NCI-H524 treated with DMSO at 0.1 percent for 48 hours (cell line): ENCODE data around the gene EFHC1.
A peak's percentile ranks its signal among the peaks of the same experiment; 100 is the strongest.

ENCODE experiments used
- DNase-seq: peaks from one replicate; lab custom pipeline; 2025; lab: John Stamatoyannopoulos, UW

The EFHC1 gene

GRCh38 chr6:52539607-52540006 lies 119.5 kb downstream of the EFHC1 start:
- DNase-seq: no peak

DNA sequence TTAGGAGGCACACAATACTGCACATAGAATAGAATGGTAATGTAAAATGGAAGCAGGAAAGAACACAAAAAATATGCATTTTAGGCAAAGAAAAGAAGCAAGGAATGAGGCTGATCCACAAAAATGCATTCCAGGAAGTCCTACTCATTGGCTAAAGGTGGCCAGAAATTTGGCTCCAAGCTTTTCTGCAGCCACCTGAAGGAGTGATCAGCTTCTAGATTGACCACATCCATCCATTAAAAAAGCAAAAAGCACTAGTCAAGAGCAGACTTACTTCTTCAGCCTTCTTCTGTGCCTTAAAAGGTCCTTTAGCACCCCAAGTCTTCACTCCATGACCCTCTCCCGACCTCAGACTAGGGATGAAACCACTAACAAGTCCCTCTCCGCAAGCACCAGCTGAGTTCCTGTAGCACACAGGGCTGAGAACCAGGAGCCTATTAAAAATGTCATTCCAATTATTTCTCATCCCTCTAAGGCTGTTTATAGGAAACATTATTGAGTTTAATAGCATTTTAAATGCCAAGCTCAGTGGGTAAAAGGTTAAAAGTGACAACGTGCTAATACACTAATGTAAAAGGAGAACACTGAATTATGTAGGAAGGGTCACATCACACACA lies 120.3 kb downstream of the EFHC1 start:
- no peak for DNase-seq

GRCh38 chr6:52541135-52541534 lies 121.0 kb downstream of the EFHC1 start:
- DNase-seq: no peak

DNA sequence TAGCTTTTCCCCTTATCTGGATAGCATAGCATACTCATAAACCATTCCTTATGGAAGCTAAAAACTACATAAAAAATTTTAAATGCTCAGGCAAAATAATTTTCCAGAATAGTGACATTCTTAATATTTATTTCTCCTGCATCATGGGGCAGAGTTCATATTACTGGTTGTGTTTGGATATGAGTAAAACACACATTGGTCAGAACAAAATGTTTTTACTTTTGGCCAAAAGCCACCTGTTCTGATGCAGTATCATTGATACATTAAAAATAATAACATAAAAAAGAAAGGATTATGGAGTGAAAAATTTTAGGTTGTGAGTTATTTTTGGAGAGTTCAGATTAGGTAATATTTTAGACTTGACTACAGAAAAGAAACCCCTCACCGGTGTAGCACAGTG lies 123.1 kb downstream of the EFHC1 start:
- no peak for DNase-seq

GRCh38 chr6:52543729-52544601 lies 123.8 kb downstream of the EFHC1 start:
- DNase-seq: no peak

DNA sequence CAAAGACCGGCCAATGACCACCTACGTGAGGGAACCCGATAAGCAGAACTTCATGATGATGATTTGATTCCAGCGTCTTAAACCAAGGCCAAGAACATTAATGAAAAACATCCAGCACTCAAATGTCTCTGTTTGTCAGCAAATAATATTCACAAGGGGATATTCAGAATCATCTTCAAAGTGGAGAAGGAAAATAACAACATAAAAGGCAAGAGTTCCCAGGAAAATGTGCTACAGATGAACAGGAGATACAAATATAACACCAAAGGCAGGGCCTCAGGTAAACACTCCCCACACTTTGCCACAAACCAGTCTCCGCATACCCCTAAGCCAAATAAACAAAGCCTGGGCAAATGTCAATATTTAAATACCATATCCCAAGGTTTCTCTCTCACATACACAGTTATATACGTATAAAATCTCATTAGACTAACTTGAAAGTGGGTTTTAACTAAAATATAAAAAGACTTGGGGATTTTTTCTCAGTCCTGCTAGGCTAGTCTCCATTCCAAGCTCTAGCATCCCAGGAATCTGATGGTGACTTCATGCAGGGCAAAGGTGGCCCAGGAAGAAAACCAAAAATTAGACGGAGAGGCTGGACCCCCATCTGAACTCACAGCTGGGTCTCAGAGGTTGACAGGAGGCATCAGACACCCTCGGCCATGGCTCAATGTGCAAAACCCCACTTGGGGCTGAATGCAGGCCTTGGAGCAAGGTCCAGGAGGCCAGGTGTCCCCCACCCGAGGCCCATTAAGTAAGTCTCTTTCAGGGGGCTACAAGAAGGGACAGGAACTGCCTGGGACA lies 124.7 kb downstream of the EFHC1 start:
- no peak for DNase-seq

DNA sequence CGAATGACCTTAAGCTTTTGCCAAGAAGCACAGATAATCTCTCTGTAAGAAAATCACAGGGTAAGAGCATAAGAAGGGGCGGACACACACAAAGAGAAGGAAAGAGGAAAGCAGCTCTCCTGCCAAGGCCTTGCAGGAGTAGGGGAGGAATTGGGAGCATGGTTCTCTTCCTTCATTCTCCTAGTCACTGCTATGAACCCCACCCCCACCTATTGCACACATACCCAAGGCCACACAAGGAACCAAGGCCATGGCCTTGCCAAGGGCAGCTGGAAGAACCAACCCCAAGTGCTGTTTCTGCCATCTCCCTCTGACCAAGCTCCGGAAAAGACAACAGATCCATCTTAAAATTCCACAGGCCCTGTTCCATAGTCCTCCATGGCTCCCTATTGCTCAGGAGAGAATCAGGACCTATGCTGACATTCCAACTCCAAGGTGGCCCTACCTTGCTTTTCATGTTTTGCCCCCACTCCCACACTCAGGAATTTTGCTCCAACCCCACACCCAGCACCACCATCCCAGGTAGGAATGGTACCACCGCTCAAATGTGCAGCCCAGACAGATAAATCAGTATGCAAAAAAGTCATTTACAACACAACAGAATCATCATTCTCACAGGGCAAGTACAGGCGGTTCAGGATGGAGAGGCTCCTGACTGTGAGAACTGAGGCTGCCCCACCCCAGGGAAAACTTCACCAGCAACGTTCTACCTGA lies 125.4 kb downstream of the EFHC1 start:
- no peak for DNase-seq

DNA sequence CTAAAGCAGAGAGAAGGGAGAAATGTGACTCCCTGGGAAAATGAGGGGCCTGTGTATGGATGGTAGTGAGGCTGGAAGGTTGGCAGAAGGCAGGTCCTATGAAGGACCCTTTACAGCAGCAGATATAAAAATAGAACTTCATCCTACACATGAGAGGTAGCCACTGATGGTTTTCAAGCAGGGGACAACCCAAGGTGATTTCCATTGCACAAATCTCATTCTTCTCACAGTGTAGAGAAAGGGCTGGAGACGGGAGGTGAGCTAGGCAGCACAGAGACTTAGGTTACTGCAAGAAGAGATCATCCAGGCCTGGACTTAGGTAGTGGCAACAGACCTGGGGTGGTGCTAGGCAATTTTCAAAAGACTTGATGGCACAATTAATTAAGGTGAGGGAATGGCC lies 126.0 kb downstream of the EFHC1 start:
- no peak for DNase-seq

DNA sequence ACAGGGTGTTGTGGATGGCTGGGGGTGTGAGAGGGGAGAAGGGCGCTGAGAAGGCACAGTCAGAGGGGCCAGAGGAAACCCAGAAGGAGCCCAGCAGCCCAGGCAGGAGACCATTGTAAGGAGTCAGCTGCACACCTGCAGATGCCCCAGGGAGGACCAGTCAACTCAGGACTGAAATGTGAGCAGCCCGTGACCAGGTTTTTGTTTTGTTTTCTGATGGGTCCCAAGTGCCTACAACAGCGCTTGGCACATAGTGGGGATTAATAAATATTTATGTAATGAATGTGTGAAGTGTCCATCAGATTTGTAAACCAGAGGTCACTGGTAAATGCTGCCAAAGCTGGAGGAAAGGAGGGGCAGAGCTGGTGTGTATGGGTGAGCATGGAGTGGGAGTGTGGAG lies 126.5 kb downstream of the EFHC1 start:
- DNase-seq: no peak

- DNase-seq: no peak
These were observed 127.7 kb downstream of the EFHC1 start for GRCh38 chr6:52547647-52548352.

GRCh38 chr6:52548353-52548713 lies 128.2 kb downstream of the EFHC1 start:
- DNase-seq: no peak

- DNase-seq: no peak
These were observed 128.9 kb downstream of the EFHC1 start for GRCh38 chr6:52548999-52549398.

DNA sequence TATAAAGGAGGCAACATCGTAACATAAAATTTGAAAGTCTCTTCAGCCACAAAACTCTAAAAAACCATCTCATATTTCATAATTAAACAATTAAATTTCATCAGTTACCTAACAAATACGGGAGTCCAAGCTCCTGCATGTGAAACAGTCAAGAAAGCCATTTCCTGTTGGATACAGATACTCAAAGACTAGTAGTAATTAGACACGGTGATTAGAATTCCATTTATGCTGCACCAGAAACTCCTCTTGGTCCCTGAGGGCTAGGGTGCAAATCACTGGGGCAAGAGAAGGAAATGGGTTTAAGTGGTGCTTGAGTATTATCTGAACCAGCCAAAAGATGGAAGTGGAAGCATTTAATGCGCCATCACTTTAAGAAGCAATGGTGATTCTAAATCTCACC lies 129.3 kb downstream of the EFHC1 start:
- no peak for DNase-seq

DNA sequence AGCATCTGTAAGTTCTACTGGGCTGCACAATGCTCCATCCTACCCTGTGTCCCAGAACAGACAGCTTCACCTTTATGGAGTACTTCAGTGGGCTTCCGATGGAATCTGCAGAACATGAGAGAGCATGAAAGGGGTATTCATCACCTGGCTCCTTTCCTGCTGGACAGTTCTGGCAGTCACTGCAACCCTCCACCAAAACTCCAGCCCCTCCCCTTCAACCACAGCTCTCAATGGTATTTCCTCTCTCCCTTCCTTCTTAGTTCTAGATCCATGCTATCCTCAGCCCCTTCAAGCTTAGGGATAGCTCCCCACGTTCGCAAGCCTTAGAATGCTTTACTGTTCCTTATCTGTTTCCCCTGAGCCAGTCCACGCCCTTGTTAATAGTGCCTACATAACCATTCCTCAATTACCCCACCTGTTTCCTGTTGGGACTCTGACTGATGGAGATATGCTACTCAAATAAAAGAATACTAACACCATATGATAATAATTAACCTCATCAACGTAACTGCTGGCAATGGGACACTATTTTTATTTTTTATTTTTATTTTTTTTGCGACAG lies 130.0 kb downstream of the EFHC1 start:
- no peak for DNase-seq

DNA sequence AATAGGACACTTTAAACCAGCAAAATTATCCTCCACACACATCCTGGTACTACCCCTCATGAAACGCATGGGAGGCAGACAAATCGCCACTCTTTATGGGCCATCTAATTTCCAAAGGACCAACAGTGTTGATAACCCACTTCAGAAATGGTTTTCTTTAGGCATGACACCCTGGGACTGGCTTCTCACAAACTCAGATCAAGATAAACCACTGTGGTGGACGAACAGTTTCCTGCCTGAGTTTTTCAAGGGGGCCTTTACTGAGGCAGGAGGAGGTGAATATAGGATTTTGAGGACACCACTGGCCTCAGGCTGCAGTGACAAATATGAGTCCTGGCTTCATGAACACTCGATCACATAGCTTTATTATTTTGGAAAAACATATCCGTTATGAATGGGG lies 130.7 kb downstream of the EFHC1 start:
- no peak for DNase-seq

DNA sequence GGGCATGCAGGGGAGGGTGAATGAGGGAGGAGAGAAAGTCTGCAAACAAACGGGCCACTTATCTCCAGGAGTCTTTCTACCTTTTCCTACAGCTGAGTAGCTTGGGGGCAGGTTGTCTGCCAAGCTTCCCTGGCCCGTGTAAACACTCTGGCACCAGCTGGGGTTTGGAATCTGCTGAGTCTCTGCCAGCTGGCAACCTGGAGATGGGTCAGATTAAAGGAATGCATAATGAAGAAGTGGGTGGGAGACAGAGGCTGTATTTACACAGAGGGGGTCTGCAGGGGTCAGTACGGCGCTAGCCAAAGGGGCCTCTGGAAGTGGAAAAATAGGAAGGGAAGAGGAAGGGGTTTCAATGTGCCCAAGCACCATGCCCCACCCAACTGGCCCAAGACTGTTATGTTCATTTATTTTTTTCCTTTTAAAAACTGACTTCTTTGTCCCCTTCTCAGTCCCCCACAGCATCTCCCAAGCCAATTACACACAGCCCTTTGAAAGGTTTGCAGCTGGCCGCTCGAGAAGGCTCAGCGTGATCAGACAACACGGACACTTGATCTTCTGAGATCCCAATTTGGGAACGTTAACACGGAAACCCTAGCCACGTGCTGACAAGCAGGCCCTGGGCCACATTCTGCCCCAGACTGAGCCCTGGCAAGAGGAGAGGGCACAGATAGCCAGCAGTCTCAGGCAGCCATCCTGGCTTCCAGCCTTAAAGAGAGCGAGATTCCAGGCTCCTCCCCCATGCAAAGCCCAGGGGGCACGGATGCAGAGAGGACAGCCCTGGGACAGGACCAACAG lies 131.5 kb downstream of the EFHC1 start:
- peak; percentile 88 for DNase-seq

GRCh38 chr6:52552278-52552643 lies 132.1 kb downstream of the EFHC1 start:
- DNase-seq: no peak

- DNase-seq: no peak
These were observed 133.0 kb downstream of the EFHC1 start for GRCh38 chr6:52553158-52553557.

DNA sequence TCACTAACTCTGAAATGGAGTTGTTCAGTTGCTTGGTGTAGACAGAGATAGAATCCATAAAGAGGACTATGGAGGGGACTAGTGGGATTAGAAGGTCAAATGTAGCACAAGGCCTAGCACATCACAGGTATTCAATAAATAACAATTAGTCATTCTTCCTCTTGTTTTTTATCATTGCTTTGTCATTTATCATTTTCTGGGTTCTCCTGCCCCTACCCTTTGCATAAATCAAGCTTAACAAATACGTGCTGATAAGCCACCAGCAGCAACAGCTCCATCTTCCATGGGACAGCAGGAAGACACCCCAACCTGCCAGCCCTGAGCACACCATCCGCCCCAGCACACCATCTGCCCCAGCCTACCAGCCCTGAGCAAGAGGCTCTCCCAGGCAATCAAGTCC lies 133.6 kb downstream of the EFHC1 start:
- DNase-seq: no peak

DNA sequence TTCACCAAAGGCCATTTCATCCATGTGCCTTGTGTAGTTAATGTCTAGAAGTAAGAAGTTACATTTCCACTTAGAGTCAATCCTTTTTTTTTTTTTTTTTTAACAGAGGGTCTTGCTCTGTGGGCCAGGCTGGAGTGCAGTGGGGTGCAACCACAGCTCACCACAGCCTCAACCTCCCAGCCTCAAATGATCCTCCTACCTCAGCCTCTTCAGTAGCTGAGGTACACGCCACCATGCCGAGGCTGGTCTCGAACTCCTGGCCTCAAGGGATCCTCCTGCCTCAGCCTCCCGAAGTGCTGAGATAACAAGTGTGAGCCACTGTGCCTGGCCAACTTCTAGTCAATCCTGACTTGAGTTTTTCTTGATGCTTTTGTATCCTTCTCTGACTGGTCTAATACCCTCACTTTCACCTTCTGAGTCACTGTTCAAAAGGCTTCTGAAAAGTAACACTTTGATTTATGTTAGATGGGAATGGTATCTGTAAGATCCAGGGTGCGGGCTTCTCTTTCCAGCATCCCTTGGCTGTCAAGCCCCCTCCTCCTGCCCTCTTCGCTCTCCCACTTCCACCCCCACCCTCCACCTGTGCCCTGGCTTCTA lies 134.6 kb downstream of the EFHC1 start:
- no peak for DNase-seq
